PC-9 (cell line): Measurements from ENCODE around the gene TBC1D2B. TPM values are rescaled to one million over a fixed set of nuclear protein-coding genes. Genes with fewer than 3 reads are reported as not detected.

Experiments
- BruUV-seq: library from RNA; stranded (reverse); fragments of 400-500 nt; replicated peaks from 2 replicates; lab custom pipeline; 2021; lab: Mats Ljungman, UMichigan
- CTCF ChIA-PET: fragments of 300-600 bp; sonication (Branson Sonifier 250); formaldehyde crosslinking; loops from one replicate; lab custom pipeline; 2022; ENCODE audit warnings: antibody characterized with exemption; lab: Charles Lee
- POLR2A ChIA-PET: fragments of 300-600 bp; sonication (Branson Sonifier 250); formaldehyde crosslinking; loops from one replicate; lab custom pipeline; 2022; ENCODE audit warnings: antibody characterized with exemption; ENCODE audit not compliant: unreplicated experiment; lab: Charles Lee
- DNase-seq, 2 experiments: peaks; one replicate each; pipeline versions ENCODE4 v3.0.0 to v3.0.0-alpha.2; 2015 to 2022; ENCODE audit warnings: mixed read lengths in 1 of 2
- H2AFZ ChIP-seq: fragments of 200-600 bp; sonication (generic); 2 replicates; pipeline ENCODE4 v1.8.1; 2017; ENCODE audit warnings: antibody characterized with exemption
- H3F3A ChIP-seq: fragments of 200-600 bp; sonication (generic); 2 replicates; pipeline ENCODE4 v1.8.1; 2017; ENCODE audit warnings: antibody characterized with exemption, mild to moderate bottlenecking, low read depth; ENCODE audit not compliant: insufficient read depth
- H3K27ac ChIP-seq: fragments of 200-600 bp; sonication (generic); 2 replicates; pipeline ENCODE4 v1.6.1; 2016; ENCODE audit warnings: mixed run types
- H3K27me3 ChIP-seq: fragments of 200-600 bp; sonication (generic); 2 replicates; pipeline ENCODE4 v1.6.1; 2016; ENCODE audit warnings: low read depth, mixed run types; ENCODE audit not compliant: insufficient read depth
- H3K36me3 ChIP-seq: fragments of 200-600 bp; sonication (generic); 2 replicates; pipeline ENCODE4 v1.6.1; 2016; ENCODE audit warnings: low read depth, mixed run types
- H3K4me1 ChIP-seq: fragments of 200-600 bp; sonication (generic); replicated peaks from 2 replicates; pipeline ENCODE4 v1.6.1; 2016; ENCODE audit warnings: mixed run types; ENCODE audit not compliant: insufficient read depth
- H3K4me2 ChIP-seq: fragments of 200-600 bp; sonication (generic); 2 replicates; pipeline ENCODE4 v1.6.1; 2017; ENCODE audit warnings: mixed run types
- H3K4me3 ChIP-seq: fragments of 200-600 bp; sonication (generic); 2 replicates; pipeline ENCODE4 v1.6.1; 2016; ENCODE audit warnings: mixed run types
- H3K79me2 ChIP-seq: fragments of 200-600 bp; sonication (generic); 2 replicates; pipeline ENCODE4 v1.6.1; 2017; ENCODE audit warnings: low read depth, mixed run types
- H3K9me2 ChIP-seq: fragments of 200-600 bp; sonication (generic); 2 replicates; pipeline ENCODE4 v1.8.1; 2017; ENCODE audit warnings: mild to moderate bottlenecking; ENCODE audit not compliant: insufficient read depth
- H3K9me3 ChIP-seq: fragments of 200-600 bp; sonication (generic); 2 replicates; pipeline ENCODE4 v1.8.1; 2016; ENCODE audit warnings: low read depth; ENCODE audit not compliant: insufficient read depth
- H4K20me1 ChIP-seq: fragments of 200-600 bp; sonication (generic); 2 replicates; pipeline ENCODE4 v1.8.1; 2017; ENCODE audit not compliant: insufficient read depth
- CTCF ChIP-seq: fragments of 200-600 bp; sonication (generic); conservative IDR thresholded peaks from 2 replicates; pipeline ENCODE4 v1.6.1; 2017; ENCODE audit warnings: mixed run types, antibody characterized with exemption, mild to moderate bottlenecking, moderate library complexity
- EZH2 ChIP-seq: fragments of 200-600 bp; sonication (generic); IDR thresholded peaks from 2 replicates; pipeline ENCODE4 v1.8.0; 2017; ENCODE audit warnings: antibody characterized with exemption, low read depth
- intact Hi-C: fragments of 100-400 bp; cut with micrococcal nuclease; formaldehyde crosslinking; loops from one replicate; pipeline ENCODE4 v1.10.0; 2022; ENCODE audit not compliant: unreplicated experiment
- total RNA-seq: library from RNA; stranded (reverse); gene quantifications from 2 replicates; pipeline ENCODE4 v1.2.3, GENCODE V29; 2021

TBC1D2B gene
- total RNA-seq, 1 experiment from 2014 or later = 27.7 TPM

- Histone ChIP-seq H3K27ac (no peak overlapping the region), H3F3A (no peaks in the 10 kb centered on the region), H3K4me1 (no peaks in the 10 kb centered on the region), H3K4me3 (no peak overlapping the region), H3K4me2 (no peak overlapping the region), H3K79me2 (no peaks in the 10 kb centered on the region), H3K27me3 (no peaks in the 10 kb centered on the region), H3K9me2 (no peaks in the 10 kb centered on the region), H3K36me3 (no peaks in the 10 kb centered on the region), H2AFZ (no peak overlapping the region), H3K9me3 (no peaks in the 10 kb centered on the region), H4K20me1 (no peaks in the 10 kb centered on the region)
- POLR2A ChIA-PET = no interaction called here
- DNase-seq = peak in 1 of 2 experiments; percentile 6
- no peak for TF ChIP-seq CTCF
- no peak for TF ChIP-seq EZH2
- no TSS peak for BruUV-seq
- CTCF ChIA-PET = no interaction called here
- intact Hi-C loops = no loop called here
Observed at GRCh38 chr15:78023865-78024518, 53.5 kb downstream of the TBC1D2B start.

GRCh38 chr15:78023081-78023665 is 54.3 kb downstream of the TBC1D2B start:
- Histone ChIP-seq H3K36me3 (no peaks in the 10 kb centered on the region), H3K79me2 (no peaks in the 10 kb centered on the region), H2AFZ (no peak overlapping the region), H3K4me2 (no peak overlapping the region), H3K4me3 (no peak overlapping the region), H3K9me2 (no peaks in the 10 kb centered on the region), H3K9me3 (no peaks in the 10 kb centered on the region), H4K20me1 (no peaks in the 10 kb centered on the region), H3K27me3 (no peaks in the 10 kb centered on the region), H3K27ac (no peak overlapping the region), H3K4me1 (no peaks in the 10 kb centered on the region), H3F3A (no peaks in the 10 kb centered on the region)
- intact Hi-C loops = no loop called here
- TF ChIP-seq EZH2 = no peak
- TF ChIP-seq CTCF = no peak
- POLR2A ChIA-PET = no interaction called here
- peak in 1 of 2 experiments; percentile 8 for DNase-seq
- BruUV-seq = no TSS peak
- CTCF ChIA-PET = no interaction called here

- Histone ChIP-seq H3K4me2 (no peak overlapping the region), H3K9me3 (no peaks in the 10 kb centered on the region), H3F3A (no peaks in the 10 kb centered on the region), H3K27me3 (no peaks in the 10 kb centered on the region), H2AFZ (no peak overlapping the region), H3K4me3 (no peak overlapping the region), H4K20me1 (no peaks in the 10 kb centered on the region), H3K27ac (no peak overlapping the region), H3K36me3 (no peaks in the 10 kb centered on the region), H3K4me1 (no peaks in the 10 kb centered on the region), H3K9me2 (no peaks in the 10 kb centered on the region), H3K79me2 (no peaks in the 10 kb centered on the region)
- BruUV-seq = no TSS peak
- TF ChIP-seq CTCF = no peak
- no peak for TF ChIP-seq EZH2
- DNase-seq = no peak
- intact Hi-C loops = no loop called here
- ChIA-PET POLR2A (no interaction called here), CTCF (no interaction called here)
Observed at GRCh38 chr15:78021761-78022160, 55.8 kb downstream of the TBC1D2B start.
